ENCODE data around the gene MS4A6E.

The MS4A6E gene

GRCh38 chr11:60305906-60306619 is 21.0 kb upstream of the MS4A6E start:
- no peak for TF ChIP-seq POLR2A (IDR thresholded peaks at IDR 0.05; ENCODE audit: low read depth, low read length)
- DNase-seq (ENCODE audit: insufficient read length, low spot score) (no peak), FAIRE-seq (no peak)

- no peak for DNase-seq (ENCODE audit: insufficient read length, low spot score)
- no peak for TF ChIP-seq POLR2A (IDR thresholded peaks at IDR 0.05; ENCODE audit: low read depth, low read length)
- TF ChIP-seq TAF1 (IDR thresholded peaks at IDR 0.05; ENCODE audit: low read depth, low read length): no peak
- TF ChIP-seq POU2F2 (IDR thresholded peaks at IDR 0.05; ENCODE audit: low read depth, low read length): no peak
- TF ChIP-seq PAX5 (IDR thresholded peaks at IDR 0.05; ENCODE audit: insufficient read depth, low read length, severe bottlenecking): no peak
- TF ChIP-seq POLR2AphosphoS5 (IDR thresholded peaks at IDR 0.05; ENCODE audit: low read depth, low read length): no peak
- no peak for TF ChIP-seq SPI1 (IDR thresholded peaks at IDR 0.05; ENCODE audit: low read depth, low read length)
- peak; percentile 83 for FAIRE-seq
Observed at GRCh38 chr11:60307507-60308195, 19.4 kb upstream of the MS4A6E start.

- peak; percentile 99 for TF ChIP-seq SPI1 (IDR thresholded peaks at IDR 0.05; ENCODE audit: low read depth, low read length)
- no peak for TF ChIP-seq TAF1 (IDR thresholded peaks at IDR 0.05; ENCODE audit: low read depth, low read length)
- no peak for TF ChIP-seq POU2F2 (IDR thresholded peaks at IDR 0.05; ENCODE audit: low read depth, low read length)
- peak; percentile 91 for FAIRE-seq
- DNase-seq (ENCODE audit: insufficient read length, low spot score): peak; percentile 22
Observed at GRCh38 chr11:60310407-60310998, 16.6 kb upstream of the MS4A6E start.

- FAIRE-seq (peak; percentile 40), DNase-seq (ENCODE audit: insufficient read length, low spot score) (no peak)
- no peak for TF ChIP-seq POLR2A (IDR thresholded peaks at IDR 0.05; ENCODE audit: low read depth, low read length)
- no peak for TF ChIP-seq POU2F2 (IDR thresholded peaks at IDR 0.05; ENCODE audit: low read depth, low read length)
- no peak for TF ChIP-seq POLR2AphosphoS5 (IDR thresholded peaks at IDR 0.05; ENCODE audit: low read depth, low read length)
- TF ChIP-seq SPI1 (IDR thresholded peaks at IDR 0.05; ENCODE audit: low read depth, low read length): no peak
- TF ChIP-seq PAX5 (IDR thresholded peaks at IDR 0.05; ENCODE audit: insufficient read depth, low read length, severe bottlenecking): no peak
- TF ChIP-seq TAF1 (IDR thresholded peaks at IDR 0.05; ENCODE audit: low read depth, low read length): no peak
Observed at GRCh38 chr11:60314635-60315321, 12.3 kb upstream of the MS4A6E start.

GRCh38 chr11:60315871-60316270 is 11.2 kb upstream of the MS4A6E start:
- no peak for DNase-seq (ENCODE audit: insufficient read length, low spot score)
- TF ChIP-seq POLR2A (IDR thresholded peaks at IDR 0.05; ENCODE audit: low read depth, low read length) (no peak), POLR2AphosphoS5 (IDR thresholded peaks at IDR 0.05; ENCODE audit: low read depth, low read length) (no peak), SPI1 (IDR thresholded peaks at IDR 0.05; ENCODE audit: low read depth, low read length) (no peak), TAF1 (IDR thresholded peaks at IDR 0.05; ENCODE audit: low read depth, low read length) (no peak), POU2F2 (IDR thresholded peaks at IDR 0.05; ENCODE audit: low read depth, low read length) (no peak)
- FAIRE-seq: no peak

- FAIRE-seq: no peak
- TF ChIP-seq POLR2AphosphoS5 (IDR thresholded peaks at IDR 0.05; ENCODE audit: low read depth, low read length) (no peak), TAF1 (IDR thresholded peaks at IDR 0.05; ENCODE audit: low read depth, low read length) (no peak), SPI1 (IDR thresholded peaks at IDR 0.05; ENCODE audit: low read depth, low read length) (no peak), POLR2A (IDR thresholded peaks at IDR 0.05; ENCODE audit: low read depth, low read length) (no peak), PAX5 (IDR thresholded peaks at IDR 0.05; ENCODE audit: insufficient read depth, low read length, severe bottlenecking) (no peak), POU2F2 (IDR thresholded peaks at IDR 0.05; ENCODE audit: low read depth, low read length) (no peak)
- no peak for DNase-seq (ENCODE audit: insufficient read length, low spot score)
Observed at GRCh38 chr11:60316317-60316716, 10.7 kb upstream of the MS4A6E start.

GRCh38 chr11:60318726-60319125 is 8.3 kb upstream of the MS4A6E start:
- DNase-seq (ENCODE audit: insufficient read length, low spot score): no peak
- TF ChIP-seq POLR2AphosphoS5 (IDR thresholded peaks at IDR 0.05; ENCODE audit: low read depth, low read length) (no peak), PAX5 (IDR thresholded peaks at IDR 0.05; ENCODE audit: insufficient read depth, low read length, severe bottlenecking) (no peak), SPI1 (IDR thresholded peaks at IDR 0.05; ENCODE audit: low read depth, low read length) (no peak), TAF1 (IDR thresholded peaks at IDR 0.05; ENCODE audit: low read depth, low read length) (no peak), POU2F2 (IDR thresholded peaks at IDR 0.05; ENCODE audit: low read depth, low read length) (no peak), POLR2A (IDR thresholded peaks at IDR 0.05; ENCODE audit: low read depth, low read length) (no peak)
- no peak for FAIRE-seq

- no peak for TF ChIP-seq PAX5 (IDR thresholded peaks at IDR 0.05; ENCODE audit: insufficient read depth, low read length, severe bottlenecking)
- TF ChIP-seq POLR2A (IDR thresholded peaks at IDR 0.05; ENCODE audit: low read depth, low read length): no peak
- TF ChIP-seq POLR2AphosphoS5 (IDR thresholded peaks at IDR 0.05; ENCODE audit: low read depth, low read length): no peak
- no peak for TF ChIP-seq TAF1 (IDR thresholded peaks at IDR 0.05; ENCODE audit: low read depth, low read length)
- no peak for TF ChIP-seq SPI1 (IDR thresholded peaks at IDR 0.05; ENCODE audit: low read depth, low read length)
- TF ChIP-seq POU2F2 (IDR thresholded peaks at IDR 0.05; ENCODE audit: low read depth, low read length): no peak
- FAIRE-seq (no peak), DNase-seq (ENCODE audit: insufficient read length, low spot score) (no peak)
Observed at GRCh38 chr11:60321051-60321450, 6.0 kb upstream of the MS4A6E start.

- no peak for FAIRE-seq
- DNase-seq (ENCODE audit: insufficient read length, low spot score): no peak
- TF ChIP-seq POLR2AphosphoS5 (IDR thresholded peaks at IDR 0.05; ENCODE audit: low read depth, low read length) (no peak), PAX5 (IDR thresholded peaks at IDR 0.05; ENCODE audit: insufficient read depth, low read length, severe bottlenecking) (no peak), POU2F2 (IDR thresholded peaks at IDR 0.05; ENCODE audit: low read depth, low read length) (no peak), POLR2A (IDR thresholded peaks at IDR 0.05; ENCODE audit: low read depth, low read length) (no peak), SPI1 (IDR thresholded peaks at IDR 0.05; ENCODE audit: low read depth, low read length) (no peak), TAF1 (IDR thresholded peaks at IDR 0.05; ENCODE audit: low read depth, low read length) (no peak)
Observed at GRCh38 chr11:60328460-60328859, 1.4 kb downstream of the MS4A6E start.
